Ureter (tissue), 1 donor: ENCODE results near the gene CNTN5. TPM values are rescaled to one million over a fixed set of nuclear protein-coding genes. Genes with fewer than 3 reads are reported as not detected.
"Not testable (repeated sequence)": the region's sequence is repeated elsewhere in the genome, so short reads cannot be mapped to it uniquely, and the experiment has no call there.

Experiments used
- DNase-seq: peaks from one replicate; pipeline ENCODE4 v3.0.0-alpha.2; 2020; ENCODE audit warnings: low spot score
- total RNA-seq: library from RNA; stranded (reverse); gene quantifications from one replicate; pipeline ENCODE4 v1.2.4, GENCODE V29; 2023
- donor health status: DM: yes; HTN: yes; CAD: no.

CNTN5 gene
- total RNA-seq, 1 donor from 2014 or later, result 1.2 TPM

DNA sequence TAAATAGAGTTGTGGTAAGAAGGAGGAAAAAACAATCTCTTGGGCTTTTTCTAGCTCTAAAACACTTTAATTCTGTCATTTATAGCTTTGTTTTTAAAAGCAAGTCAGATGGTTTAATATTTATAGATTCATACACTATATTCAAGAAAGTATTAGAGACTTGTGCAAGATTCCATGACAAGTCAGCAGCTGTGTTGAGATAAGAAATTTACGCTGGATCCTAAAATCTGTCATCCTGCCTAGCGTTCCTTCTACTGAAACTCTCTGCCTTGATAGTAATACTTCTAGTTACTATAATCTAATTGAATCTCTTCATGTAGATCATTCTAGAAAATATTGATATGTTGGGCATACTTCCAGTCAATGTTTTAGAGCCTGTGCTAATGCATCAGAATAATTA lies 721.8 kb downstream of the CNTN5 start:
- no peak for DNase-seq

DNA sequence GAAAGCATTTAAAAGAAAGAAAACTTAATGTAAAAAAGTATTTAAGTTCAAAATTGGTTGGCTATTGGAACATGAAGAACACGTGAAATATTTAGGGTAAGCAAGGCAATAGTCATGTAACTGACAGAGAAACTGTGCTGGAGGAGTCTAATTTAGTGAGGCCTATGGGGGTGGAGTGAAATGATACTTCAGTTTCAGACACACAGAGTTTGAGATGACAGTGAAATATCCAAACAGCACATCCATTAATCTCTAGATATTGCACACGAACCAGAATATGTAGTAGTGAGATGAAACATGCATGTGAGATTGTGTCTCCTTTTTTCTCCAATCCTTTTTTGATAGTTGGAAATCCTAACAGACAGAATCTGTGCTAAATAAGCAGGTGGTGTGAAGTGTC lies 739.0 kb downstream of the CNTN5 start:
- DNase-seq, result no peak

DNA sequence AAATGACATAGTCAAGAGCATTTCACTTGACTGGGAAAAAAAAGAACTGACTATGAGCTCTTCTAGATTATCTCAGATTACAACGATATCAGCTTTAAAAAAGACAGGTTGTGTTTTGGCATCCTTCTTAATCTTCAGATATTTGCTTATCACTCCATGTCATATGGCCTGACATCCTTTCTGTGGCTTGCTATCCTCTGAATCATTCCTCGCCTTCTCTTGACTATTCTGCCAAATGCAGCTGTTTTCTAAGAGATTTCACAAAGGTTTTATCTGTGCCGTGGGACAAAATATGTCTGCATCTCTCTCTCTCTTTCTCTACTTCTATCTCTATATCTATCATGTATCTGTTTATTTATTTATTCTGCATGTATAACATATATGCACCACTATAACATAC lies 746.1 kb downstream of the CNTN5 start:
- DNase-seq, result no peak

DNA sequence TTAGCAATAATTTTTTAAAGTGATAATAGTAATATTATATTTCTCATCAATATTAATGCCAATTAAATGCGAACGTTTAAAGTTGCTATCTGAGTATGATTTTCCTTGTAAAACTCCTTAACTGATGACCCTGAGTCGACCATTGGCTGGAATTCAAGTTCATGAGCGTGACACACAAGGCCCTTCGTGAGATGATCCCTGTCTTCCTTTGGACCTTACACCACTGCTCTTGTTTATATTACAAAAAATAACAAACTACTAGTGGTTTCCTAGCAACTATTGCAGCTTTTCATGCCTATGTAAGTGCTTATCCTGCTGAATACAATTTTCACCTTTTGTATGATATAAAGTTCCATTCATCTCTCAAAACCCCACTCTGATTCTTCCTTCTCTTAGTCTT lies 752.9 kb downstream of the CNTN5 start:
- no peak for DNase-seq

DNA sequence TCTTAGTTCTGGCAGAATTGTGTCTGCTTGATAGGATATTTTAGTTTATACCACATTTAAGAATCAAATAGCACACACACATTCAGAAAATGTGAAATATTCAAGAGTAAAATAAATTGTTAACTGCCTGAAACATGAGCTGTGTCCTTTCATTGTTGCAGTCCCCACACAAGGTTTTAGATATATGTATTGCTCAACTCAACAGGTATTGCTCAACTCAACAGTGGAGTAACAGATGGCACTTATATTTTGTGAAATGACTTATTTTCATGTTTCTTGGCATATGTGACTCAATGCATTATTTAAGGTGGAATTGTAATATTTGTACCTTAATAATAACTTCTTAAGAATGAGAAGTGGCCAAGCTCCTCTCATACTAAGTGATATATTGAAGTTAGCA lies 760.3 kb downstream of the CNTN5 start:
- no peak for DNase-seq

DNA sequence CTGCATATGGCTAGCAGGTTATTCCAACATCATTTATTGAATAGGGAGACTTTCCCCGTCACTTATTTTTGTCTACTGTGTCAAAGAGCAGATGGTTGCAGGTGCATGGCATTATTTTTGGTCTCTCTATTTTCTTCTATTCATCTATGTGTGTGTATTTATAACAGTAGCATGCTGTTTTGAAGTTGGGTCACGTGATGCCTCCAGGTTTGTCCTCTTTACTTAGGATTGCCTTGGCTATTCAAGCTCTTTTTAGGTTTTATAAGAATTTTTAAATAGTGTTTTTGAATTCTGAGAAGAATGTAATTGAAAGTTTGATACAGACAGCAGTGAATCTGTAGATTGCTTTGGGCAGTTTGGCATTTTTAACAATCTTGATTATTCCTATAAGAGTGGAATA lies 770.6 kb downstream of the CNTN5 start:
- DNase-seq, result no peak

DNA sequence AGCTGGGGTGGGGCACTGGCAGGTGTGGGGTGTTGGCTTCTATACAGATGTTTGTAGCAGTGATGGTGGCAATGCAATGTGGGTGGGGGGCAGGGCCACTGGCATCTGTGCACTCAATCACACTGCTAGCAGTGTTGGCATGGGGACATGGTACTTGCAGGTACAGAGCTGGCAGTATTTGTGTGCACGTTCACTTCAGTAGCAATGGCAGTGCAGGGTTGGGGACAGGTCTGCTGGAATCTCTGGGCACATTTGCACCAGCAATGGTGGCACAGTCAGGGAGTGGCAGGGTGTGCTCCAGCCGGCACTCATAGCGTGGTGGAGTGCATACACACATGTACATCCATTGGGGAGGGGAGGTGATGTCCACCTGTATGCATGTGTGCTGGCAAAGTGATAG lies 775.2 kb downstream of the CNTN5 start:
- no peak for DNase-seq

DNA sequence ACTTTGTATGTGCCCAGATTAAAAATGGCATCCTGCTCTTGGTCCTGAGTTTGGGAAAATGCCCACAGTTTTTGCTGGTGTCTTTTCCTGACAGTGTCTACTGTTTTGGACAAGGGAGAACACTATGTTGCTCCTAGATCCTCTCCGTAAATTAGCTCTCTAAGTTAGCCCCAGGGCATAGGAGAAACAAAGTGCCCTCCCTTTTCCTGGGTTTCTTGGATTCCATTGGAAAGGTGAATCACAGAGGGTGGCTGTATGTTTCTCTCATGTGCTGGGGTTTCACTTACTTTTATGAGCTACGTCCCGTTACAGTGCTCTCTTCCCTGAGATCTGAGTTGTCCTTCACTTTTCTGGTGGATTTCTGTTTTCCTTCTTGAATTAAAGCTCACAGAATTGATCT lies 782.8 kb downstream of the CNTN5 start:
- DNase-seq, result no peak

DNA sequence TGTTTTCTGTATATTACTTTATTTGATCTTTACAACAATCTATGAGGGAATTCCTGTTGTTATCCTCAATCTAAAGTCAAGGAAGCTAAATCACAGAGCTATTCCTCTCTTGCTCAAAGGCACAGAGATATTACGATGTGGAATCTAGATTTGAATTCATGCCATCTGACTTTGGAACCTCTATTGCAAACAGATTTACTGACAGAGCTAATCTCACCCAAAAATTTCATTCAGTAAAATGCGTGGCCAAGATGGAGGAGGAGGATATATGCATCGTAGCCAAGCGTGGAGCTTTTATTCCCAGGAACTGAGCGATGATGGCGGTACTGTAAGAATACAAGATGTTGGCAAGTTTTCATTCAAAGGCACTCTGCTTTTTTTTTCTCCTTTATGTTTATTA lies 791.8 kb downstream of the CNTN5 start:
- no peak for DNase-seq

DNA sequence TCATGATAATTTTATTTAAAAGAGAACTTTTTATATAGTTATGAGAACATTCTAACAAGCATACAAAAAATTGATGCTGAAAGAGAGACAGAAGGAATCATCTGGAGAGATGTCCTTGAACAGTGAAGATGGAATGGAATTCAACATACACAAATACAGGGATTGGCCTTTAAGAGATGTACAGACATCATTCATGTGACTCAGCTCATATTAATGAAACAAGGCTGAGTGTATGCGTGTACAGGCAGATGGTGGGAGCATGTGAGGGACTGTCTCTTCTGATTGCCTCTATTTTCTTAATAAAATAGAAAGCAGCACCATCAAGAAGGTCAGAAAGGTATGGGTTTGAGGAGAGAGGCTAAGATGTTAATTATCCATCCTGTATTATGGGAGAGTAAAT lies 793.3 kb downstream of the CNTN5 start:
- no peak for DNase-seq

DNA sequence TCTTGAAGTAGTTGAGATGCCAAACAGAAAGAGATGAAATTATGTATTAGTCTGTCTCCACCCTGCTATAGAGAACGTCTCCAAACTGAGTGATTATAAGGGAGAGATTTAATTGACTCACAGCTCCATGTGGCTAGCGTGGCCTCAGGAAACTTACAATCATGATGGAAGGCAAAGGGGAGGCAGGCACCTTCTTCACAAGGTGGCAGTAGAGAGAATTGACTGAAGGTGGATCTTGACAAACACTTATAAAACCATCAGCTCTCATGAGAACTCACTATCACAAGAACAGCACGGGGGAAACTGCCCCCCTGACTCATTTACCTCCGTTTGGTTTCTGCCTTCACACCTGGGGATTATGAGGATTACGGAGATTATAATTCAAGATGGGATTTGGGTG lies 794.0 kb downstream of the CNTN5 start:
- DNase-seq, result no peak

DNA sequence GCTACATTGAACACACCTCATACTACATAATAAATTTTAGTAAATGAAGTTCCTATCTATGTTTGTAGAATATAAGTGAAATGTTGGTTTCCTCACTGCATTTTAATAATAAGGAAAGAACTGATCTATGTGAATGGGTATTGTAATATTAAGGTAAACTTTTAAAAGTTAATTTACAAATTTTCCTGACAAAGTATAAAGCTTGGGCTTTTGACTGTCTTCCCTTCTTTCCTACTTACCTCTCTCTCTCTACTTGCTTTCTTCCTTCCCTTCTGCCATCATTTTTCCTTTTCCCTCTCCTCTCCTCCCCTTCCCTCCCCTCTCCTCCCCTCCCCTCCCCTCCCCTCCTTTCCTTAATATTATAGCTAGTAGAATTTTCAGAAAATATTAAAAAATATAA lies 798.2 kb downstream of the CNTN5 start:
- DNase-seq, result no peak

DNA sequence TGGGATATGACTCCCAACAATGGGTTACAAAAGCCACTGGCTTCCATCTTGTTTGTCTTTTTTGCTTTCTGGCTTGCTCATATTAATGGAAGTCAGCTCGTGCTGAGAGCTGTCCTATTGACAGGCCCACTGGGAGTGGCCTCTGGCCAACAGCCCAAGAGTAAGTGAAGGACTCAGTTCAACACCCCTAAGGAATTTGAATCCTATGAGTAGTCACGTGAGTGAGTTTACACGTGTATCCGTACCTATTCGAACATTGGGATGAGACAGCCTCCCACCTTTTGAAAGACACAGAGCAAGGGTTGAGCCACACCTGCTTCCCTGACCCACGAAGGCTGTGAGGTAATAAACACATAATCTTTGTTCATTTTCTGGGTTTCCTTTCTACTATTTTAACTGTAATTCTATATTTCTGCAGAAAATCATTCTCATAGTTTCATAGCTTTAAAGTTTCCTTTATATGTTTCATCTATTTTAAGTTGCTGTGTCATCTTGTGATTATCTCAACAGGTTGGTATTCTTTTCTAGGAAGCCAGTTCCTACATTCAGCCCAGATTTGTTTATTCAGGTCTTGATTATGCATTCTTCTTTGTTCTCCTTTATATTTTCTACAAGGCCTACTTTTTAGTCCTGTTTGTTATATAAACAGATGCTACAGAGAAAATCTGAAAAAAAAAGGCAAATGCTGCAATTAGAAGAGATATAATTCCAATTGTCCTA lies 802.3 kb downstream of the CNTN5 start:
- no peak for DNase-seq

DNA sequence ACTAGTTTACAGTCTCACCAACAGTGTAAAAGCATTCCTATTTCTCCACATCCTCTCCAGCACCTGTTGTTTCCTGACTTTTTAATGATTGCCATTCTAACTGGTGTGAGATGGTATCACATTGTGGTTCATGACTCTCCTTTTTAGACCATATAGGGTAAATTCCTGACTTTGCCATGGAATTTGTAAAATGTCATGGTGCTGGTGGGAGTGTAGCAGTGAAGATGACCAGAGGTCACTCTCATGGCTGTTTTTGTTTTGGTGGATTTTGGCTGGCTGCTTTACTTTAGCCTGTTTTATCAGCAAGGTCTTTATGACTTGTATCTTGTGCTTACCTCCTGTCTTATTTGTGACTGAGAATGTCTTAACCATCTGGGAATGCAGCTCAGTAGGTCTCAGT lies 816.0 kb downstream of the CNTN5 start:
- not testable (repeated sequence) for DNase-seq

DNA sequence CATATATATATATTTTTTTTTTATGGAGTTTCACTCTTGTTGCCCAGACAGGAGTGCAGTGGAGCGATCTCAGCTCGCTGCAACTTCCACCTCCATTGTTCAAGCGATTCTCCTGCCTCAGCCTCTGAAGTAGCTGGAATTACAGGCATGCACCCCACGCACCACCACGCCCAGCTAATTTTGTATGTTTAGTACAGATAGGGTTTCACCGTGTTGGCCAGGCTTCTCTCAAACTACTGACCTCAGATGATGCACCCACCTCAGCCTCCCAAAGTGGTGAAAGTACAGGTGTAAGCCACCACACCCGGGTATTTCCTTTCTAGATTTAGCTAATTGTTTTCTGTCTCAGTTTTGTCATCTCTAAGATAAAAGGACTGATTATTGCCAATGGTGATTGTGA lies 821.1 kb downstream of the CNTN5 start:
- no peak for DNase-seq

DNA sequence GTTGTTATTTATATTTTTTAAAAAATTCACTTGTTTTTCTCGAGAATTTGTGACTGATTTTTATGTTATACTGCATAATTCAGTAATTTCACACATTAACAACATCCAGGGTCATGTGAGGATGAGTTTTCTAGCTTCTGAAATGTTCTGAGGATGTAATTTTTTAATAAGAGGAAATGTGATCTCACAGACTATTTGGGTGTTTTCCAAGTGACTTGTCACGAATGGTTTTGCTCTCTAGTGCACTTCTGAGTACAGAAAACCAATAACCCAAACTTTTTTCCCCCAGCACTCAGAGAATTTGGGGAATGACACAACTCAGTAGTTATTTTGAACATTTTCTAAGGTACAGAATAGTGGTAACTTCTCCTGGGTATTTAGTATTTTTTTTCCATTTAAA lies 845.2 kb downstream of the CNTN5 start:
- no peak for DNase-seq

DNA sequence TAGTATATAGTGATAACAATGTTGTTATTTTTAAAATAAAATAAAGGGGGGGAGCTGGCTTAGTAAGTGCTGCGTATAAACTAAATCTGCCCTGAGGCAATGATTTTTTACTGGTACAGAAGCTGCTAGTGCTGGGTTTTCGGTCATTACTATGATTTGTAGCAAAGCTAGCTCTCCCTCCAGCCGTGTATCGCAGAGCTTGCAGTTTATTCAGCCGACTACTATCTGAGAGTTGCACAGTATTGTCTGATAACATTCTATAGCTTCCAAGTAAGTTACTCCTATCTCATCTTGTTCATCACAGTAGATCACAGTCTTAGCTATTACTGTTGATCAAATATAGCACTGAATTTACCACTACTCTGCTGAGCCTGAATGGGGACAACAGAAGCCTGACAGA lies 860.9 kb downstream of the CNTN5 start:
- DNase-seq, result no peak

DNA sequence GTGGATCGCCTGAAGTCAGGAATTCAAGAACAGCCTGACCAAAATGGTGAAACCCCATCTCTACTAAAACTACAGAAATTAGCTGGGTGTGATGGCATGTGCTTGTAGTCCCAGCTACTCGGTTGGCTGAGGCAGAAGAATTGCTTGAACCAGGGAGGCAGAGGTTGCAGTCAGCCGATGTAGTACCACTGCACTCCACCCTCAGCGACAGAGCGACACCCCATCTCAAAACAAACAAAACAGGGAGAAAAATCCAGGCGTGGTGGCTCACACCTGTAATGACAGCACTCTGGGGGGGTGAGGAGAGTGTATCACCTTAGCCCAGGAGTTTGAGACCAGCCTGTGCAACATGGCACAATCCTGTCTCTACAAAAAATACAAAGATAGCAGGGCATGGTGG lies 864.0 kb downstream of the CNTN5 start:
- no peak for DNase-seq

DNA sequence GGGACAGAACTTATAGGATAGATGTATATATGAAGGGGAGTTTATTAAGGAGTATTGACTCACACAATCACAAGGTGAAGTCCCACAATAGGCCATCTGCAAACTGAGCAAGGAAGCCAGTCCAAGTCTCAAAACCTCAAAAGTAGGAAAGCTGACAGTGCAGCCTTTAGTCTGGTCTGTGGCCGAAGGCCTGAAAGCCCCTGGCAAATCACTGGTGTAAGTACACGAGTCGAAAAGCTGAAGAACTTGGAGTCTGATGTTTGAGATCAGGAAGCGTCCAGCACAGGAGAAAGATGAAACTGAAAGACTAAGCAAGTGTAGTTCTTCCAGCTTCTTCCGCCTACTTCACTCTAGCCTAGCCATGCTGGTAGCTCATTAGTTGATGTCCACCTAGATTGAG lies 866.7 kb downstream of the CNTN5 start:
- DNase-seq, result no peak

DNA sequence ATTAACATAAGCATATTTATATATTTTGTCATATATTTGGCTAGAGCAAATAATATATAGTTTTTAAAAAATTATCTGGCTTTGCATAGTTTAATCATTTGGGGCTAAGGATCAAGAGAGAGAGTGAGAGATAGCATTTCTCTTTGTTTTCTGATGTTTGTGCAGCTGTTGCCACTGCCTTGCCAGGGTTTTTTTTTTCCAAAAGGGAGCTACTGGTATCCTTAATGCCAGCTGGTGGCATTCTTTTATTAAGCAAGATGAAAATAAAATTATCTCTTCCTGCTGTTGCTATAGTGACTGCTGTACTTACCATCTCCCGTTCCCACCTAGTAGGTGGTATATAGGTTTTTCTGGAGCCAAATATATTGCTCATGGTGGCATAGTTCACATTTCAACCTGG lies 873.1 kb downstream of the CNTN5 start:
- no peak for DNase-seq

DNA sequence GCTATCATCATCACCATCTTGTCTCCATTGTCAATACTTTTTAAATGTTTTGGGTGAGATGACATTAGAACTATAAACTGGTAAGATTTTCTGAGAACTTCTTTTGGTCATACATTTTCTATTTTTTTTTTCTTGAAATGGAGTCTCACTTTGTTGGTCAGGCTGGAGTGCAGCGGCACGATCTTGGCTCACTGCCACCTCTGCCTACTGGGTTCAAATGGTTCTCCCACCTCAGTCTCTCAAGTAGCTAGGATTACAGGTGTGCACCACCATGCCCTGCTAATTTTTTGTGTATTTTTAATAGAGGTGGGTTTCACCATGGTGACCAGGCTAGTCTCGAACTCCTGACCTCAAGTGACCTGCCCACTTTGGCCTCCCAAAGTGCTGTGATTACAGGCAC lies 880.4 kb downstream of the CNTN5 start:
- DNase-seq, result no peak

DNA sequence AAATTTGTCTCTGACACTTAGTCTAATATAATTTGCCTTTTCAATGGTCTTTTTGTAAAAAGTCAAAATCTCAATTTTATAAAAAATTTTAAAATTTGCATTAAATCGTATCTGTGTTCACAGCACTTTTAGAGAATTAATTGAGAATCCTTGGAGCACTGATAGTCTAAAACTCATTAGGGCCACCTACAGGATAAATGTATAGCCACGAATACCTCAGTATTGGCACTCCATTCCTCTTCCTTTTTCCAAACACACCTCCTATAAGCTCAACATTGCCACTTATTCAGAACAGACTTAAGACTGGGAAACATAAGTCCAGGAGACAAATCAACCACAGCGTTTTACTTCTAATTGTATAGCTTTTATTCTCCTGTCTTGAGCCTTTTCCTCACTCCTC lies 890.4 kb downstream of the CNTN5 start:
- DNase-seq, result no peak

DNA sequence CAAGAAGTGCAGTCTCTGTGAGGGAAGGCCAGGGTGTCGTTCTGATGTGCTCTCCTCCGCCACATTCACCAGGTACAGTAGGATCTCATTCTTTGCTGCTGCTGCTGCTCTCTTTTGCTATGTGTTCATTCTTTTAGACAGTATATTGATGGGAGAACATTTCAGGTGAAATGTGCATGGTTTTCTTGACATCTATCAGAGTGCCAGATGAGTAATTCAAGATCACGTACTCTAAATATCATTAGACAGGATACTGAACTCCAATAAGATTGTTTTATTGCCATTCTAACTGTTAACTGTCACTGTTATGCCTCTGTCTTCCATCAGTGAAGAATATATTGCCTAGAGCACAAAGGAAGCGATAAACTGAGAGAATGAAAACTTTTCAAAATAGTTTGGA lies 895.3 kb downstream of the CNTN5 start:
- no peak for DNase-seq

DNA sequence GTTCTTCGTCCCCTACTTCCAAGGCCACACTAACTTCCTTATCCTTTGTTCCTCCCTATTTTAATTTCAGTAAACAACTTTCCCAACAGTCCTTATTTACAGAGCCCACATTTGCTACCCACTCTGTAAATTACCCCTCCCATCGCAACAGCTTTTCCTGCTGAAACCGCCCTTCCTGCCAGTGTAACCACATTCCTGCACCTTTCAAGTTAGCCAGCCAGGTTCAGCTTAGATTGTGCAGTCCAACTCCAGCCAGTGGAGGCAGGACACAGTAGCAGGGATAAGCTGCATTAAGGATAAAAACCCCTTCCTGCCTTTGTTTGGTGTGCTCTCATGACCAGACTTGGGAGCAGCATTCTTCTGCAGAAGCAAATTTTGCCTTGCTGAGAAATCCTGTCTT lies 898.0 kb downstream of the CNTN5 start:
- no peak for DNase-seq

DNA sequence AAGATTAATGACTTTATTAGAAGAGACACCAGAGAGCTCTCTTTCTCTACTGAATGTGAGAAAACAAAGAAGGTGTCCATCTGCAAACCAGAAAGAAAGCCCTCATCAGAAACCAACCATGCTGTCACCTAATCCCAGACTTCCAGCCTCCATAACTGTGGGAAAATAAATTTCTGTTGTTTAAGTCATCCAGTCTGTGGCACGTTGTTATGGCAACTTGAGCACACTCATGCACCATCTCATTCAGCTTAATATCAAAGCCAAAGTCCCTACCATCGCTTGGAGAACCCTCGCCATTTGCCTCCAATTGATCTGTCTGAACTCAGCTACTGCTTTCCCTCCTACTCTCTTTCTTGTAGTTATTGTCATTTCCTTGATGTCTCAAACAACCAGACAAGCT lies 900.2 kb downstream of the CNTN5 start:
- no peak for DNase-seq
